BJ (cell line): ENCODE results near the gene FOXN3. TPM values are rescaled to one million over a fixed set of nuclear protein-coding genes. Genes with fewer than 3 reads are reported as not detected.

Experiments
- CTCF ChIA-PET: fragments of 350-600 bp; formaldehyde crosslinking; extraction: SDS; loops from one replicate; lab custom pipeline; 2021; ENCODE audit warnings: antibody characterized with exemption, inconsistent platforms; lab: Yijun Ruan, JAX
- POLR2A ChIA-PET: fragments of 300-600 bp; sonication (Branson Sonifier 250); formaldehyde crosslinking; extraction: SDS; loops from one replicate; lab custom pipeline; 2021; ENCODE audit warnings: antibody characterized with exemption; lab: Charles Lee
- DNase-seq: peaks from one replicate; pipeline ENCODE4 v3.0.0-alpha.2; 2011; ENCODE audit warnings: low read depth
- H3K27me3 ChIP-seq: 2 replicates; pipeline ENCODE4 v1.6.0; 2011; ENCODE audit warnings: low read length; ENCODE audit not compliant: control insufficient read depth, insufficient read depth
- H3K36me3 ChIP-seq: 2 replicates; pipeline ENCODE4 v1.5.1; 2011; ENCODE audit warnings: low read length; ENCODE audit not compliant: control insufficient read depth, insufficient read depth
- H3K4me3 ChIP-seq: 2 replicates; pipeline ENCODE4 v1.5.1; 2011; ENCODE audit warnings: low read depth, mild to moderate bottlenecking, control low read depth, low read length
- polyA plus RNA-seq: library from polyadenylated mRNA; depleted of rRNA; stranded (reverse); fragments of >200 nt; gene quantifications from 2 replicates; pipeline ENCODE4 v1.2.3, GENCODE V29; 2011
- TF ChIP-seq, protein P1 (sequence below): IDR thresholded peaks from 2 replicates; pipeline ENCODE4 v1.5.1; 2011; ENCODE audit warnings: low read depth, mild to moderate bottlenecking, control low read depth, inconsistent platforms, low read length, moderate library complexity; ENCODE audit not compliant: insufficient read depth

Gene FOXN3
- polyA plus RNA-seq, 1 experiment = 30.2 TPM

GRCh38 chr14:89347885-89348284, 69.1 kb downstream of the FOXN3 start:
- TF ChIP-seq, protein P1, sequence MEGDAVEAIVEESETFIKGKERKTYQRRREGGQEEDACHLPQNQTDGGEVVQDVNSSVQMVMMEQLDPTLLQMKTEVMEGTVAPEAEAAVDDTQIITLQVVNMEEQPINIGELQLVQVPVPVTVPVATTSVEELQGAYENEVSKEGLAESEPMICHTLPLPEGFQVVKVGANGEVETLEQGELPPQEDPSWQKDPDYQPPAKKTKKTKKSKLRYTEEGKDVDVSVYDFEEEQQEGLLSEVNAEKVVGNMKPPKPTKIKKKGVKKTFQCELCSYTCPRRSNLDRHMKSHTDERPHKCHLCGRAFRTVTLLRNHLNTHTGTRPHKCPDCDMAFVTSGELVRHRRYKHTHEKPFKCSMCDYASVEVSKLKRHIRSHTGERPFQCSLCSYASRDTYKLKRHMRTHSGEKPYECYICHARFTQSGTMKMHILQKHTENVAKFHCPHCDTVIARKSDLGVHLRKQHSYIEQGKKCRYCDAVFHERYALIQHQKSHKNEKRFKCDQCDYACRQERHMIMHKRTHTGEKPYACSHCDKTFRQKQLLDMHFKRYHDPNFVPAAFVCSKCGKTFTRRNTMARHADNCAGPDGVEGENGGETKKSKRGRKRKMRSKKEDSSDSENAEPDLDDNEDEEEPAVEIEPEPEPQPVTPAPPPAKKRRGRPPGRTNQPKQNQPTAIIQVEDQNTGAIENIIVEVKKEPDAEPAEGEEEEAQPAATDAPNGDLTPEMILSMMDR = no peak
- Histone ChIP-seq H3K36me3 (peaks cover 6% of the 10 kb centered on the region; the same call in 1 of the 2 replicates), H3K4me3 (no peak overlapping the region), H3K27me3 (no peaks in the 10 kb centered on the region)
- DNase-seq = no peak
- POLR2A ChIA-PET = no interaction called here
- CTCF ChIA-PET = interaction anchor here (1.5 kb wide), 1 partner anchor 307 kb away, joined by 5 read pairs; no protein-coding TSS in a partner anchor

- peaks cover 3% of the 10 kb centered on the region; the same call in 1 of the 2 replicates for H3K36me3 ChIP-seq
- TF ChIP-seq, protein P1 = no peak
- no peak for DNase-seq
- ChIA-PET CTCF (no interaction called here), POLR2A (no interaction called here)
- H3K27me3 ChIP-seq = no peaks in the 10 kb centered on the region
- H3K4me3 ChIP-seq = no peak overlapping the region
Measured at GRCh38 chr14:89344920-89345254, 72.1 kb downstream of the FOXN3 start.

DNA sequence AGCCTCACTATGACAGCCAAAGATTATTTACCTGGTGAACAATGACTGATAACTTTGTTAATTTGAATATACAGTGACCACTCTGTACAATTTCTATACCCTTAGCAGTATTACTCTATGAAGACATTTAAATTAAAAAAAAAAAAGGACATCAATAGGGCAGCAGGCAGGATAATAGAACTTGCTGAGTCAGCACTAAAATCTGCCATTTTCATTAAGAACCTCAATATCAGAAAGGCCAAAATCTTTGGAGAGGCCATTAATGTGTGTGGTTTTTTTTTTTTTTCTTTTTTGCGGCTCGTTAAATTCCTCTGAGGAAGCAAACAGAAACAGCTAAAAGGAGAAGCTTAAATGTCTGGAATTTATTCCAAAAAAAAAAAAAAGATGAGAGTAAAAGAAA, 73.7 kb downstream of the FOXN3 start:
- TF ChIP-seq, protein P1 = no peak
- Histone ChIP-seq H3K4me3 (no peak overlapping the region), H3K27me3 (no peaks in the 10 kb centered on the region), H3K36me3 (peaks cover 2% of the 10 kb centered on the region; the same call in 1 of the 2 replicates)
- no peak for DNase-seq
- ChIA-PET CTCF (interaction anchor here (1.5 kb wide), 1 partner anchor 9 kb away, joined by 4 read pairs; no protein-coding TSS in a partner anchor), POLR2A (interaction anchor here (0.6 kb wide), 1 partner anchor 169 kb away, joined by 6 read pairs; no protein-coding TSS in a partner anchor)

GRCh38 chr14:89342049-89342448, 75.0 kb downstream of the FOXN3 start:
- TF ChIP-seq, protein P1 = no peak
- CTCF ChIA-PET = interaction anchor here (1.5 to 1.6 kb wide), 2 partner anchors 9 to 11 kb away, joined by 4 read pairs; no protein-coding TSS in a partner anchor
- POLR2A ChIA-PET = no interaction called here
- Histone ChIP-seq H3K36me3 (no peaks in the 10 kb centered on the region), H3K27me3 (no peaks in the 10 kb centered on the region), H3K4me3 (no peak overlapping the region)
- DNase-seq = no peak

DNA sequence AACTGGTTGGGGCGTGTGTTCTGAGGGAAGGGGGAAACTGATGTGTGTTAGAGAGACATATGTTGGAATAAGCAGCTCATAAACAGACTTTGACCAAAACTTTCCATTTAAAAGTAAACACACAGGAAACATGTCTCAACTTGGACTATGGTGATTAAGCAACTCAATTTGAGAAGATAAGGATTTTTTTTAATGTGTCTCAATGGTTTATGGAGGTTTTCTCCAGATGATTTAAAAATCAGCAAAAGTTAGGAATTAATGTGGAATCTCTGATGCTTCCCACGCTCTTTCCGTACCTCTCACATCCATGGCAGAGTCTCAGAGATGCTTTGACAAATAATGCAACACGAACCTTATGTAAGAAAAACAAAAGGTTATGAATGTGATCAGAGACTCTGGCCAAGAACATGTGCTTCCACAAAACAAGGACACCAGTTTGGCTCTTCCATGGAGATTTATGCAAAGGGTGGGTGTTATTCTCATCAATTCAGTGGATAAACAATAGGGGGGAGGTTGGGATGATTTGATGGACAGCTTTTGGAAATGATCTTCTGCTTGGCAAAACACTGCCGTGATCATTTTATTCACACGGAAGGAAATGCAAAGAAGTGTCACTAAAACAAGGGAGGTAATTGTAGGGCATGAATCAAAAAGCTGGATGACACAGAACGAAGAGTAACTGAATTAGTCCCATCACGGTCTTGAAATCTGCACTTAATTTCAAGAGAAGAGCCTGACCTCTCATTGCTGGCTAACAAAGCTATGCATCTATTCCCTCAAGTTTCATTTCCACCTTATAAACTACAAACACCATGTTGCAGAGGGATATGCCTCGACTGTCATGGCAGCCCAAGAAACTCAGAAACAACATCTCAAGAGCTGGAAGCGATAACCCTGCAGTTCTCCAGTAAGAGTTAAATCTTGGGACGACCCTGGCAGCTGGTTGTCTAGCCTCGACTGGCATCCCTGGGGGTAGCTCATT, 76.5 kb downstream of the FOXN3 start:
- DNase-seq = peak; percentile 26
- Histone ChIP-seq H3K4me3 (no peak overlapping the region), H3K36me3 (no peaks in the 10 kb centered on the region), H3K27me3 (no peaks in the 10 kb centered on the region)
- TF ChIP-seq, protein P1 = no peak
- POLR2A ChIA-PET = no interaction called here
- CTCF ChIA-PET = interaction anchor here (0.6 to 1.5 kb wide), 6 partner anchors 21 to 314 kb away, joined by 3 to 4 read pairs (median 3); no protein-coding TSS in a partner anchor
